Activated CD8-positive, alpha-beta T cell treated with anti-CD3 and anti-CD28 coated beads for 36 hours (primary cell): Measurements from ENCODE around the gene HK2. TPM values are rescaled to one million over a fixed set of nuclear protein-coding genes. Genes with fewer than 3 reads are reported as not detected.

Experiments used
- ATAC-seq: fragments of 200-7000 bp; cut with Tn5 transposase; one replicate; pipeline ENCODE4 v1.10.0; 2021; ENCODE audit warnings: mild to moderate bottlenecking, moderate library complexity
- CTCF ChIA-PET: fragments of 350-600 bp; sonication (Branson Sonifier 250); formaldehyde crosslinking; loops from one replicate; lab custom pipeline; 2021; ENCODE audit warnings: antibody characterized with exemption; lab: Charles Lee
- POLR2A ChIA-PET: fragments of 350-600 bp; sonication (Branson Sonifier 250); formaldehyde crosslinking; loops from one replicate; lab custom pipeline; 2021; ENCODE audit warnings: antibody characterized with exemption; lab: Charles Lee
- DNase-seq: peaks from one replicate; pipeline ENCODE4 v3.0.0-alpha.2; 2020
- H3K27ac Mint-ChIP-seq: one replicate; pipeline ENCODE4 v1.8.0; 2021; ENCODE audit warnings: mild to moderate bottlenecking, mixed read lengths
- H3K27me3 Mint-ChIP-seq: one replicate; pipeline ENCODE4 v1.8.0; 2021; ENCODE audit warnings: mixed read lengths
- H3K36me3 Mint-ChIP-seq: one replicate; pipeline ENCODE4 v1.8.0; 2021; ENCODE audit warnings: low read depth, mixed read lengths
- H3K4me1 Mint-ChIP-seq: one replicate; pipeline ENCODE4 v1.8.0; 2021; ENCODE audit warnings: low read depth, mixed read lengths
- H3K4me3 Mint-ChIP-seq: one replicate; pipeline ENCODE4 v1.8.0; 2021; ENCODE audit warnings: mild to moderate bottlenecking, moderate library complexity, mixed read lengths
- H3K9me3 Mint-ChIP-seq: one replicate; pipeline ENCODE4 v1.8.0; 2021; ENCODE audit warnings: mixed read lengths
- CTCF ChIP-seq: fragments of 200-600 bp; IDR thresholded peaks from one replicate; pipeline ENCODE4 v1.8.0; 2022; ENCODE audit warnings: antibody characterized with exemption, mild to moderate bottlenecking
- intact Hi-C: fragments of 100-400 bp; cut with micrococcal nuclease; formaldehyde crosslinking; loops from one replicate; pipeline ENCODE4 v1.10.0; 2022
- total RNA-seq, 2 experiments: library from RNA; stranded (reverse); gene quantifications; one replicate each; pipeline ENCODE4 v1.2.3, GENCODE V29; 2021

HK2 gene
- total RNA-seq, 2 experiments from 2014 or later, result 121 to 124 TPM

DNA sequence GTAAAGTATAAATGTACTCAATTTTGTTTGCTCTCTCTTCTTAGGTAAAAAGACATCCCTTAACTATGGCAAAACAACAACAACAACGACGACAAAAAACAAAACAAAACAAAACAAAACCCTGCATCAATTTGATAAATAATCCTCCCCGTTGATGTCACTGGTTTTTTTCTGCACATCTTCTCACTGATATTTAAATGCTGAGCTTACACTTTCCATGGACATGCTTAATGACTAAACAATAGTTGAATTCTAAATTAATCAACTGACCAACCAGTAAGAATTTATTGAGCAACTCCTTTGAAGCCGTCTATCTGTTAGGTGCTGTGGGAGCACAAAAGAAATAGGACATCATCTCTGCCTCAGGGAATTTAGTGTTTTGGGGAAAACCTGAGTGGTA lies 104.3 kb downstream of the HK2 start:
- CTCF ChIA-PET, result no interaction called here
- DNase-seq, result no peak
- TF ChIP-seq CTCF, result no peak
- POLR2A ChIA-PET, result no interaction called here
- no peaks in the 10 kb centered on the region for H3K9me3 Mint-ChIP-seq
- ATAC-seq, result no peak
- H3K4me1 Mint-ChIP-seq, result no peaks in the 10 kb centered on the region
- H3K27ac Mint-ChIP-seq, result no peak overlapping the region
- intact Hi-C loops, result no loop called here
- H3K27me3 Mint-ChIP-seq, result no peaks in the 10 kb centered on the region
- no peak overlapping the region for H3K4me3 Mint-ChIP-seq
- H3K36me3 Mint-ChIP-seq, result no peaks in the 10 kb centered on the region

DNA sequence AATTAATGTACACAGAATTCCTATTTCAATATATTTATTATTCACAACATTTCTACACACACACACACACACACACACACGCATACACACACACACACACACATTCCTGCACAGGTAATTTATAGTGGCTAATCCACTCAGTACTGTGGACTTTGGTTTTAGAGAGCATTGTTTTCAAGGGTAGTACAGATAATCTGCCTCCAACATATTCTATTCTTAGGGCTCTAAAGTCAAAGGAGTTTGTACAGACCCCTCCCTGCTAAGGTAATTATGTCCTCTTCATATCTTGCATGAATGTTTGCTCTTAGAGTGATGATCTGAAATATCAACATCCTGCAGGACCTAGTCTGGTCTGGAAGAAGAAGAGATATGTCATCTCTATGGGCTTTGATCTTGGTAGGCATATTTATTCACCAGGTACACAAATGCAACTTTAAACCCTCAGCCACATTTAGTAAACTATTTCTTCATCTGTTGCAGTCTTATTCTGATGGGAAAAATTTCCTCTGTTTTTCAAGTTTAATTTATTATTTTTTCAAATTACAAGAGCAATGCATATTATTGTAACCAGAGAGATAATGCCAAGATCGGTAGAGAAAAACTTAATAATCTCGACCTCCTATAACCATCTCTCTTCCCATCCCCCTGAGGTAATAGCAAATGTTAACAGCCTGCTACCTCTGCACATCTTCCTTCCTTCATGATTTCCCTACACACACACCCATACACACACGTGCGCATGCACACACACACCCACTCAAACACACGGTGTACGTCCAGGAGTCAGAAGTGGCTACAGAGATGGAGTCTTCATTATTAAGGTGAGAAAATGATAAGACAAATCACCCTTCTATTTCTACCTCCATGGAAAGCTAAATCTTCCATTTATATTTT lies 106.2 kb downstream of the HK2 start:
- Mint-ChIP-seq H3K27me3 (no peaks in the 10 kb centered on the region), H3K36me3 (no peaks in the 10 kb centered on the region), H3K27ac (no peak overlapping the region), H3K4me1 (peaks cover 2% of the 10 kb centered on the region), H3K4me3 (no peak overlapping the region), H3K9me3 (no peaks in the 10 kb centered on the region)
- CTCF ChIA-PET, result interaction anchor here (0.6 kb wide), 1 partner anchor 600 kb away, joined by 3 read pairs; no protein-coding TSS in a partner anchor
- intact Hi-C loops, result no loop called here
- no peak for DNase-seq
- ATAC-seq, result no peak
- no peak for TF ChIP-seq CTCF
- POLR2A ChIA-PET, result interaction anchor here (0.7 kb wide), 1 partner anchor 17 kb away, joined by 3 read pairs; no protein-coding TSS in a partner anchor

GRCh38 chr2:74941284-74941683 lies 107.4 kb downstream of the HK2 start:
- intact Hi-C loops, result no loop called here
- TF ChIP-seq CTCF, result no peak
- CTCF ChIA-PET, result interaction anchor here (0.6 to 1.3 kb wide), 2 partner anchors 21 to 601 kb away, joined by 3 read pairs; no protein-coding TSS in a partner anchor

GRCh38 chr2:74942263-74942662 lies 108.3 kb downstream of the HK2 start:
- H3K4me1 Mint-ChIP-seq, result peaks cover 9% of the 10 kb centered on the region
- ATAC-seq (no peak), DNase-seq (no peak)
- H3K4me3 Mint-ChIP-seq, result no peak overlapping the region
- intact Hi-C loops, result no loop called here
- no peaks in the 10 kb centered on the region for H3K9me3 Mint-ChIP-seq
- POLR2A ChIA-PET, result no interaction called here
- H3K27me3 Mint-ChIP-seq, result no peaks in the 10 kb centered on the region
- CTCF ChIA-PET, result interaction anchor here (1.0 to 1.3 kb wide), 2 partner anchors 22 to 66 kb away, joined by 3 read pairs; no protein-coding TSS in a partner anchor
- H3K27ac Mint-ChIP-seq, result no peak overlapping the region
- H3K36me3 Mint-ChIP-seq, result no peaks in the 10 kb centered on the region
- TF ChIP-seq CTCF, result no peak

More at GRCh38 chr2:74941284-74941683, 107.4 kb downstream of the HK2 start:
- Mint-ChIP-seq H3K9me3 (no peaks in the 10 kb centered on the region), H3K36me3 (no peaks in the 10 kb centered on the region), H3K4me1 (peaks cover 9% of the 10 kb centered on the region), H3K27me3 (no peaks in the 10 kb centered on the region), H3K4me3 (no peak overlapping the region), H3K27ac (no peak overlapping the region)
- DNase-seq (no peak), ATAC-seq (no peak)
- POLR2A ChIA-PET, result interaction anchor here (0.7 kb wide), 1 partner anchor 16 kb away, joined by 3 read pairs; no protein-coding TSS in a partner anchor

Other genes starting within 250 kb of the HK2 start
- gene M1AP, start 185.8 kb upstream of the HK2 start, total RNA-seq, result not detected
- 1 to 10 TPM; 3.1 to 4.2 TPM for gene SEMA4F, start 179.9 kb upstream of the HK2 start, total RNA-seq
- 10 to 100 TPM; 48.4 to 48.9 TPM for gene POLE4, start 124.5 kb downstream of the HK2 start, total RNA-seq